Measurements from ENCODE around the gene DNMT1.
"Not testable (repeated sequence)": the region's sequence is repeated elsewhere in the genome, so short reads cannot be mapped to it uniquely, and the experiment has no call there.

Gene DNMT1

DNA sequence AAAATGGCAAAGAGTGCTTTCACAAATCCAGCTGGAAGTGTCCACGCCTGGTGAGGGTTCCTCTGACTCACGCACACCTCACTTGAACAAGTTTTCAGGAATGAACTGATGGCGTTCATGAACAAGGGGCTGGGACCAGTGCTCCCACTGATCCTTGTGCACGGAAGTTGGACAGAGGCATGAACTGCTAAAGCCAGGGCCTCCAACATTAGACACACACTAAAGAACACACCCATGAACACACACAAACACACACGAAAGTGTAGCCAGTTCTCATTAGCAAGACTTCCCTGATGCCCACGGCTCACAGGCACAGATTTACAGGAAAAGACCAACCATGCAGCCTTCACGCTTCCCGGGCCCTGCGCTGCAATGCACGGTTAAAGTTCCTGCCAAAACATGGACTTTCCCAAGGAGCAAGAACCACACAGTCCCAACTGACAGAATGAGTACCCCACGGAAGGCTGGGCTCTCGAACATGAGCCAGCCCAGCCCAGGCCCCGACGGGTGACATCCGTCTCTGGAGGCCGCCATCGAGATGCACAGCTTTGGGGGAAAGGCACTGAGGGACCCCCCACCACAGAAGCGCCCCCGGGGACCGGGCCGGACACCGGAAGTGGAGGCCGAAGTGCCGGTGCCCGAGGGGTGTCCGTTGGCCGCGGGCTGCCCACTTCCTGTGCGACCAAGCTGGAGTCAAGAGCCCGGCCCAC is 808 bp downstream of the DNMT1 start:
- peak overlapping the region; percentile 94 for H3K9ac ChIP-seq (ENCODE audit: low read depth, low read length)
- H3K36me3 ChIP-seq (ENCODE audit: control insufficient read depth, insufficient read depth, low read length) = peaks cover 7% of the 10 kb centered on the region
- no peaks in the 10 kb centered on the region for H3K9me3 ChIP-seq (ENCODE audit: control insufficient read depth, insufficient read depth, low read length)
- no peaks in the 10 kb centered on the region for H3K4me1 ChIP-seq (ENCODE audit: control insufficient read depth, insufficient read depth, low read length)
- peak overlapping the region; percentile 98 for H3K4me3 ChIP-seq (ENCODE audit: low read depth, low read length)
- H3K27me3 ChIP-seq (ENCODE audit: control insufficient read depth, insufficient read depth, low read length) = no peaks in the 10 kb centered on the region

- Histone ChIP-seq H3K4me1 (ENCODE audit: control insufficient read depth, insufficient read depth, low read length) (no peaks in the 10 kb centered on the region), H3K36me3 (ENCODE audit: control insufficient read depth, insufficient read depth, low read length) (peaks cover 7% of the 10 kb centered on the region), H3K27me3 (ENCODE audit: control insufficient read depth, insufficient read depth, low read length) (no peaks in the 10 kb centered on the region), H3K9ac (ENCODE audit: low read depth, low read length) (no peak overlapping the region), H3K9me3 (ENCODE audit: control insufficient read depth, insufficient read depth, low read length) (no peaks in the 10 kb centered on the region), H3K4me3 (ENCODE audit: low read depth, low read length) (peak overlapping the region; percentile 98)
Measured at GRCh38 chr19:10192922-10193321, 1.8 kb downstream of the DNMT1 start.

DNA sequence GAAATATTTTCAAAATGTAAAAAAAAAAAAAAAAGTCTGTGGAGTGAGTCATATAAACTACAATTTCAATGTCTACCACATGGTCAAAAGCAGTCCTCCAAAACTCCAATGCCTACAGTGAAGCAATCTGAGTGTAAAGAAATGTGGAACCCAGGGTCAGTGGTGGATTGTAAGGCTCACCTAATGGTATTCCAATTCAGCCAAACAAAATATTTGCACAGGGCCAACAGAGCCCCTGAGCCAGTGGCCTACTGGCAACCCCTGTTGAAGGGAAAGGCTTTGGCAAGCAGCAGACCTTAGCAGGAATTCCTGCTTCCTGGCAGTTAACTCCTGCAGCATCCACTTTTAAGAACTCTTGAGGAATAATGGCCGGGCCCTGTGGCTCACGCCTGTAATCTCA is 3.4 kb downstream of the DNMT1 start:
- Histone ChIP-seq H3K4me1 (ENCODE audit: control insufficient read depth, insufficient read depth, low read length) (no peaks in the 10 kb centered on the region), H3K9ac (ENCODE audit: low read depth, low read length) (no peak overlapping the region), H3K36me3 (ENCODE audit: control insufficient read depth, insufficient read depth, low read length) (peaks cover 8% of the 10 kb centered on the region), H3K9me3 (ENCODE audit: control insufficient read depth, insufficient read depth, low read length) (no peaks in the 10 kb centered on the region), H3K27me3 (ENCODE audit: control insufficient read depth, insufficient read depth, low read length) (no peaks in the 10 kb centered on the region), H3K4me3 (ENCODE audit: low read depth, low read length) (no peak overlapping the region)

DNA sequence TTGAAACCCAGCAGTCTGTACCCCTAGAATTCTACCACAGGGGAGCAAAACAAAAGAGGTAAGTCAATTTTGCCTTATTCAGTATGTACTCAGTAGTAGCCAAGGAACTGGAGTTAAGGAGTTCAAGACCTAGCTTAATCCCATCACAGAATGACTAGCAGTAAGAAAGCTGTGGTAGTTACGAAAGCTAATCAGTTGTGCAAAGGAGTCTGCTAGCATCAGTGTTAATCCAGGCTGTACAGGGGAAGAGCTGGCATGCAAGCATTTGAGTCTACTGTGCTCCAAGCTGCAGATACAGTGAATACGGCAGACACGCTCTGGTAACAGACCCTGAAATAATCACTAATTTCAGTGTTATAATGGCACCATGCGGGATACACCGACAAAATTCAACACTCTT is 4.7 kb downstream of the DNMT1 start:
- no peaks in the 10 kb centered on the region for H3K27me3 ChIP-seq (ENCODE audit: control insufficient read depth, insufficient read depth, low read length)
- no peak overlapping the region for H3K9ac ChIP-seq (ENCODE audit: low read depth, low read length)
- peaks cover 9% of the 10 kb centered on the region for H3K36me3 ChIP-seq (ENCODE audit: control insufficient read depth, insufficient read depth, low read length)

GRCh38 chr19:10189616-10190015 is 5.1 kb downstream of the DNMT1 start:
- Histone ChIP-seq H3K4me3 (ENCODE audit: low read depth, low read length) (no peak overlapping the region), H3K9me3 (ENCODE audit: control insufficient read depth, insufficient read depth, low read length) (no peaks in the 10 kb centered on the region), H3K9ac (ENCODE audit: low read depth, low read length) (no peak overlapping the region), H3K36me3 (ENCODE audit: control insufficient read depth, insufficient read depth, low read length) (peaks cover 11% of the 10 kb centered on the region), H3K4me1 (ENCODE audit: control insufficient read depth, insufficient read depth, low read length) (no peaks in the 10 kb centered on the region), H3K27me3 (ENCODE audit: control insufficient read depth, insufficient read depth, low read length) (no peaks in the 10 kb centered on the region)

More for the DNA sequence above, 4.7 kb downstream of the DNMT1 start:
- Histone ChIP-seq H3K9me3 (ENCODE audit: control insufficient read depth, insufficient read depth, low read length) (no peaks in the 10 kb centered on the region), H3K4me3 (ENCODE audit: low read depth, low read length) (no peak overlapping the region), H3K4me1 (ENCODE audit: control insufficient read depth, insufficient read depth, low read length) (no peaks in the 10 kb centered on the region)

DNA sequence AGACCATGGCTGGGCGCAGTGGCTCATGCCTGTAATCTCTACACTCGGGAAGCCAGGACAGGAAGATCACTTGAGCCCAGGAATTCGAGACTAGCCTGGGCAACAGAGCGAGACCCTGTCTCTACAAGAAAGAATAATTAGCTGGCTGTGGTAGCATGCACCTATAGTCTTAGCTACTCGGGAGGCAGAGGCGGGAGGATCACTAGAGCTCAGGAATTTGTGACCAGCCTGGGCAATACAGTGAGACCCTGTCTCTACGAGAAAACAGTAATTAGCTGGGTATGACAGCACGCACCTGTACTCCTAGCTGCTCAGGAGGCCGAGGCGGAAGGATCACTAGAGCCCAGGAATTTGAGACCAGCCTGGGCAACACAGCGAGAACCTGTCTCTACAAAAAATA is 7.4 kb downstream of the DNMT1 start:
- Histone ChIP-seq H3K36me3 (ENCODE audit: control insufficient read depth, insufficient read depth, low read length) (peaks cover 8% of the 10 kb centered on the region), H3K9ac (ENCODE audit: low read depth, low read length) (no peak overlapping the region)

GRCh38 chr19:10184636-10185035 is 10.1 kb downstream of the DNMT1 start:
- H3K4me1 ChIP-seq (ENCODE audit: control insufficient read depth, insufficient read depth, low read length) = no peaks in the 10 kb centered on the region
- H3K9ac ChIP-seq (ENCODE audit: low read depth, low read length) = no peak overlapping the region
- peaks cover 12% of the 10 kb centered on the region for H3K36me3 ChIP-seq (ENCODE audit: control insufficient read depth, insufficient read depth, low read length)
- no peaks in the 10 kb centered on the region for H3K9me3 ChIP-seq (ENCODE audit: control insufficient read depth, insufficient read depth, low read length)
- no peak overlapping the region for H3K4me3 ChIP-seq (ENCODE audit: low read depth, low read length)
- no peaks in the 10 kb centered on the region for H3K27me3 ChIP-seq (ENCODE audit: control insufficient read depth, insufficient read depth, low read length)

More for the DNA sequence above, 7.4 kb downstream of the DNMT1 start:
- no peaks in the 10 kb centered on the region for H3K27me3 ChIP-seq (ENCODE audit: control insufficient read depth, insufficient read depth, low read length)
- no peaks in the 10 kb centered on the region for H3K4me1 ChIP-seq (ENCODE audit: control insufficient read depth, insufficient read depth, low read length)
- no peaks in the 10 kb centered on the region for H3K9me3 ChIP-seq (ENCODE audit: control insufficient read depth, insufficient read depth, low read length)
- no peak overlapping the region for H3K4me3 ChIP-seq (ENCODE audit: low read depth, low read length)

DNA sequence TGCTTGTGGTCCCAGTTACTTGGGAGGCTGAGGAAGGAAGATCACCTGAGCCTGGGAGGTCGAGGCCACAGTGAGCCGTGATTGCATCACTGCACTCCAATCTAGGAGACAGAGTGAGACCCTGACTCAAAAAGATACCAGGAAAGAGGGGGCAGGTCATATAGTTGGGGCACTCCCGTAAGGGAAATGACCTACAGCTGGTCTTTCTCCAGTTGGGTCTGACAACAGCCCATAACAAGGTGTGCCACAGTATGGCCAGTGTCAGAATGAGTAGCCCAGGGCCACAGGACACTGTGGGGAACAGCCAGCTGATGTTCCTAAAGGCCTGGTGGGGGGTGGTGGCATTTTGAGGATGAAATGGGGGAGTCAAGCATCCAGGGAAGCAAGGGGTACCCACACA is 10.8 kb downstream of the DNMT1 start:
- no peaks in the 10 kb centered on the region for H3K4me1 ChIP-seq (ENCODE audit: control insufficient read depth, insufficient read depth, low read length)
- H3K9me3 ChIP-seq (ENCODE audit: control insufficient read depth, insufficient read depth, low read length) = no peaks in the 10 kb centered on the region
- no peak overlapping the region for H3K4me3 ChIP-seq (ENCODE audit: low read depth, low read length)
- no peak overlapping the region for H3K9ac ChIP-seq (ENCODE audit: low read depth, low read length)
- peaks cover 16% of the 10 kb centered on the region for H3K36me3 ChIP-seq (ENCODE audit: control insufficient read depth, insufficient read depth, low read length)
- no peaks in the 10 kb centered on the region for H3K27me3 ChIP-seq (ENCODE audit: control insufficient read depth, insufficient read depth, low read length)

DNA sequence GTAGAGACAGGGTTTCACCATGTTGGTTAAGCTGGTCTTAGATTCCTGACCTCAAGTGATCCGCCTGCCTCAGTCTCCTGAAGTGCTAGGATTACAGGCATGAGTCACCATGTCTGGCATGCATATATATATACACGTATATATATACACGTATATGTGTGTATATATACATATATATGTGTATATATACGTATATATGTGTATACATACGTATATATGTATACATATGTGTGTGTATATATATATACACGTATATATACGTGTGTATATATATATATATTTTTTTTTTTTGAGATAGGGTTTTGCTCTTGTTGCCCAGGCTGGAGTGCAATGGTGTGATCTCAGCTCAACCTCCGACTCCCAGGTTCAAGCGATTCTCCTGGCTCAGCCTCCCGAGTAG is 11.9 kb downstream of the DNMT1 start:
- no peak overlapping the region for H3K4me3 ChIP-seq (ENCODE audit: low read depth, low read length)
- H3K9ac ChIP-seq (ENCODE audit: low read depth, low read length) = no peak overlapping the region
- H3K4me1 ChIP-seq (ENCODE audit: control insufficient read depth, insufficient read depth, low read length) = no peaks in the 10 kb centered on the region
- H3K9me3 ChIP-seq (ENCODE audit: control insufficient read depth, insufficient read depth, low read length) = no peaks in the 10 kb centered on the region
- no peaks in the 10 kb centered on the region for H3K27me3 ChIP-seq (ENCODE audit: control insufficient read depth, insufficient read depth, low read length)
- peaks cover 16% of the 10 kb centered on the region for H3K36me3 ChIP-seq (ENCODE audit: control insufficient read depth, insufficient read depth, low read length)

GRCh38 chr19:10182076-10182475 is 12.7 kb downstream of the DNMT1 start:
- H3K4me1 ChIP-seq (ENCODE audit: control insufficient read depth, insufficient read depth, low read length) = no peaks in the 10 kb centered on the region
- H3K4me3 ChIP-seq (ENCODE audit: low read depth, low read length) = no peak overlapping the region
- H3K9me3 ChIP-seq (ENCODE audit: control insufficient read depth, insufficient read depth, low read length) = no peaks in the 10 kb centered on the region
- H3K9ac ChIP-seq (ENCODE audit: low read depth, low read length) = no peak overlapping the region
- no peaks in the 10 kb centered on the region for H3K27me3 ChIP-seq (ENCODE audit: control insufficient read depth, insufficient read depth, low read length)
- peaks cover 21% of the 10 kb centered on the region for H3K36me3 ChIP-seq (ENCODE audit: control insufficient read depth, insufficient read depth, low read length)

DNA sequence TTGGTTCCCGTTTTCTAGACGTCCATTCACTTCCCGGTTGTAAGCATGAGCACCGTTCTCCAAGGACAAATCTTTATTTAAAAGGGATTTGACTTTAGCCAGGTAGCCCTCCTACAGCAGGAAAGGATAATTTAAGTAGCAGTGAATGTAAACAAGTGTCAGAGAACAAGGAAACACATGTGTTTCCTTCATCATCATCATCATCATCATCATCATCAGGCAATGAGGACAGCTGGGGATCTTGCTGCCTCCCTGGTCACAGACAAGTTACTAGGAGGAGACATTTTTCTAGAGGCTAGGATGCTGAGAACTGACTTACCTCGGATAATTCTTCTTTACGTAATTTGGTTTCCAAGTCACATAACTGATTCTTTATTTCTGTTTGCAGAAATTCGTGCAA is 14.3 kb downstream of the DNMT1 start:
- H3K4me3 ChIP-seq (ENCODE audit: low read depth, low read length) = no peak overlapping the region
- H3K9ac ChIP-seq (ENCODE audit: low read depth, low read length) = no peak overlapping the region
- no peaks in the 10 kb centered on the region for H3K27me3 ChIP-seq (ENCODE audit: control insufficient read depth, insufficient read depth, low read length)
- no peaks in the 10 kb centered on the region for H3K9me3 ChIP-seq (ENCODE audit: control insufficient read depth, insufficient read depth, low read length)
- no peaks in the 10 kb centered on the region for H3K4me1 ChIP-seq (ENCODE audit: control insufficient read depth, insufficient read depth, low read length)
- peaks cover 28% of the 10 kb centered on the region for H3K36me3 ChIP-seq (ENCODE audit: control insufficient read depth, insufficient read depth, low read length)

DNA sequence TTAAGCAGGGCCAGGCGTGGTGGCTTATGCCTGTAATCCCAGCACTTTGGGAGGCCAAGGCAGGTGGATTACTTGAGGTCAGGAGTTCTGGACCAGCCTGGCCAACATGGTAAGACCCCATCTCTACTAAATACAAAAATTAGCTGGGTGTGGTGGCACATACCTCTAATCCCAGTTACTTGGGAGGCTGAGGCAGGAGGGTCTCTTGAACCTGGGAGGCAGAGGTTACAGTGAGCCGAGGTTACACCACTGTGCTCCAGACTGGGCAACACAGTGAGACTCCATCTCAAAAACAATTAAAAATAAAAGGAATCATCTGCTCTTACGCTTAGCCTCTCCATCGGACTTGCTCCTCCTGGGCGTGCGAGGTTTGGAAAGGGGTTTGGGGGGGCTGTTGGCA is 14.7 kb downstream of the DNMT1 start:
- not testable (repeated sequence) for H3K9me3 ChIP-seq (ENCODE audit: control insufficient read depth, insufficient read depth, low read length); H3K27me3 ChIP-seq (ENCODE audit: control insufficient read depth, insufficient read depth, low read length); H3K4me1 ChIP-seq (ENCODE audit: control insufficient read depth, insufficient read depth, low read length); H3K4me3 ChIP-seq (ENCODE audit: low read depth, low read length); H3K9ac ChIP-seq (ENCODE audit: low read depth, low read length)
- peaks cover 33% of the 10 kb centered on the region for H3K36me3 ChIP-seq (ENCODE audit: control insufficient read depth, insufficient read depth, low read length)
